HG03045 (cell line): ENCODE results near the gene FMR1NB.

ENCODE experiments used
- ATAC-seq: cut with Tn5 transposase; IDR thresholded peaks from one replicate; pipeline ENCODE4 v1.9.1; 2021; ENCODE audit warnings: mild to moderate bottlenecking, moderate library complexity; ENCODE audit not compliant: unreplicated experiment

The FMR1NB gene

DNA sequence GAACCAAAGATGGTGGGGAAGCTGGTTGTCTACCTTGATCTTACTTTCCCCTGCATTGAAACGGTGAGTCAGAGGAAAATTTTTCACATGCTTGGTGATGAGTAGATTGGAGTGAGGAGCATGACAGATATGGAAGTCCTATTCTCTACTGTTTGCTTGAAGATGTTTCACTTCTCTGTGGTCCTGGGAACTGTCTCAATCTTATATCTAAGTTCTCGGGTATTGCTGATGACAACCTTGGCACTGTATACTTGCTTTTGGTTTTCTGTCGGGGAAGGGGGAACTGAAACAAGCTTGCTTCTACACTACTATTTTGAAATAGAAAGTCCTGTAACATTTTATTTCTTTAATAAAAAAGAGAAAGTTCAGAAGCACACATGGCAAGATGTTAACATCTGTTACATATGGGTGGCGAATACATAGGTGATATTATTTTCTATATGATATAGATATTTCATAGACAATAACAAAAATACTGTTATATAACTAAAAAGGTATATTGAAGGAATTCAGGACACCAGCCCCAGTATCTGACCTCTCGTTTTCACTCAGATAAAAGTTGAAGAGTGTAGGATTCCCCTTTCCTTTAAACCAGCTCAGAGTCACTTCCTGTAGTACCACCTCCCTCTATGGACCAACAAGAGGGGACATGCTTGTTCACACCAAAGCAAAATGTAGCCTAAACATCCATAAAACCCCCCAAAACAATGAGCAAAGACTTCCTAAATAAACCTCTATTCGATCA is 88.8 kb downstream of the FMR1NB start:
- no peak for ATAC-seq

- no peak for ATAC-seq
These were observed 89.4 kb downstream of the FMR1NB start for GRCh38 chrX:148070504-148070877.
